ENCODE measurements around the gene CFAP141. TPM values are rescaled to one million over a fixed set of nuclear protein-coding genes. Genes with fewer than 3 reads are reported as not detected.

Gene CFAP141
- total and polyA plus RNA-seq, 2 of the 13 experiments (the other 11 are each of a cell fraction or from before 2014, with no cell fraction given) = not detected

GRCh38 chr1:154220071-154220969 is 14.2 kb upstream of the CFAP141 start, which contains the start of gene UBAP2L (continued):
- TF ChIP-seq ZNF629 (CRISPR knock-in tag; conservative IDR thresholded peaks at IDR 0.05) = peak; percentile 40
- TF ChIP-seq HDAC1 (CRISPR knock-in tag; IDR thresholded peaks at IDR 0.05) = peak; percentile 84
- peak; percentile 87 for TF ChIP-seq ETV5 (CRISPR knock-in tag; IDR thresholded peaks at IDR 0.05; ENCODE audit: borderline replicate concordance)
- no peak for TF ChIP-seq SYNCRIP (IDR thresholded peaks at IDR 0.05; ENCODE audit: insufficient read depth, low read depth, low read length)
- no peak for TF ChIP-seq SSRP1 (CRISPR knock-in tag; IDR thresholded peaks at IDR 0.05)
- no peak for TF ChIP-seq ZNF17 (CRISPR knock-in tag; IDR thresholded peaks at IDR 0.05)
- TF ChIP-seq MXD3 (CRISPR knock-in tag; IDR thresholded peaks at IDR 0.05) = peak; percentile 94
- peak; percentile 98 for TF ChIP-seq ZBTB14 (CRISPR knock-in tag; IDR thresholded peaks at IDR 0.05)
- peak; percentile 91 for TF ChIP-seq ZNF563 (CRISPR knock-in tag; IDR thresholded peaks at IDR 0.05)
- 0 out of 2 replicates have a peak, but pooled peaks have one; percentile 76 for TF ChIP-seq SMAD9 (CRISPR knock-in tag; IDR thresholded peaks at IDR 0.05)
- TF ChIP-seq ZBTB42 (CRISPR knock-in tag; IDR thresholded peaks at IDR 0.05) = peak; percentile 82; the same call in 1 of the 2 replicates
- no peak for TF ChIP-seq SMARCE1 (IDR thresholded peaks at IDR 0.05; ENCODE audit: borderline replicate concordance)
- no peak for TF ChIP-seq ZNF207 (IDR thresholded peaks at IDR 0.05; ENCODE audit: borderline replicate concordance)
- peak; percentile 87 for TF ChIP-seq TARDBP (CRISPR knock-in tag; IDR thresholded peaks at IDR 0.05)
- TF ChIP-seq FOXA1 (IDR thresholded peaks at IDR 0.05) = no peak
- 0 out of 2 replicates have a peak, but pooled peaks have one; percentile 24 for TF ChIP-seq FOXA1 (CRISPR knock-in tag; IDR thresholded peaks at IDR 0.05)
- TF ChIP-seq ATF1 (CRISPR knock-in tag; IDR thresholded peaks at IDR 0.05) = 0 out of 2 replicates have a peak, but pooled peaks have one; percentile 63
- peak; percentile 43; the same call in 1 of the 2 replicates for TF ChIP-seq ZNF746 (CRISPR knock-in tag; IDR thresholded peaks at IDR 0.05)
- no peak for TF ChIP-seq ZBTB7A (CRISPR knock-in tag; IDR thresholded peaks at IDR 0.05)
- TF ChIP-seq RAD51 (IDR thresholded peaks at IDR 0.05; ENCODE audit: borderline replicate concordance) = peak; percentile 98
- 0 out of 2 replicates have a peak, but pooled peaks have one; percentile 62 for TF ChIP-seq ZFP82 (CRISPR knock-in tag; IDR thresholded peaks at IDR 0.05; ENCODE audit: borderline replicate concordance)
- 0 out of 2 replicates have a peak, but pooled peaks have one; percentile 61 for TF ChIP-seq BRF2 (CRISPR knock-in tag; IDR thresholded peaks at IDR 0.05)
- TF ChIP-seq ZFX (CRISPR knock-in tag; IDR thresholded peaks at IDR 0.05; ENCODE audit: low read depth) = peak; percentile 87
- no peak for TF ChIP-seq ZNF496 (CRISPR knock-in tag; IDR thresholded peaks at IDR 0.05; ENCODE audit: insufficient replicate concordance)
- TF ChIP-seq PRDM4 (CRISPR knock-in tag; IDR thresholded peaks at IDR 0.05; ENCODE audit: borderline replicate concordance) = 0 out of 2 replicates have a peak, but pooled peaks have one; percentile 59
- TF ChIP-seq KAT8 (CRISPR knock-in tag; IDR thresholded peaks at IDR 0.05) = peak; percentile 94

All from HepG2 (cell line).